Parathyroid adenoma (tissue), 2 donors: ENCODE measurements around the gene NOB1.
A peak's percentile ranks its signal among the peaks of the same experiment; 100 is the strongest.

Experiments used
- H2AFZ ChIP-seq: fragments of 300-600 bp; sonication (generic); one replicate; pipeline ENCODE4 v1.7.0; 2017; ENCODE audit warnings: antibody characterized with exemption, mild to moderate bottlenecking
- H3K27ac ChIP-seq: fragments of 300-600 bp; sonication (generic); one replicate; pipeline ENCODE4 v1.7.0; 2017
- H3K27me3 ChIP-seq: fragments of 300-600 bp; sonication (generic); one replicate; pipeline ENCODE4 v1.7.0; 2017; ENCODE audit warnings: low read length; ENCODE audit not compliant: control insufficient read depth, insufficient read depth
- H3K36me3 ChIP-seq: fragments of 300-600 bp; sonication (generic); one replicate; pipeline ENCODE4 v1.7.0; 2017; ENCODE audit warnings: low read length; ENCODE audit not compliant: control insufficient read depth, insufficient read depth
- H3K4me1 ChIP-seq: fragments of 300-600 bp; sonication (generic); one replicate; pipeline ENCODE4 v1.7.0; 2017; ENCODE audit warnings: control low read depth
- H3K4me2 ChIP-seq: fragments of 300-600 bp; sonication (generic); one replicate; pipeline ENCODE4 v1.7.0; 2017; ENCODE audit warnings: low read length
- H3K4me3 ChIP-seq: fragments of 300-600 bp; sonication (generic); one replicate; pipeline ENCODE4 v1.7.0; 2017; ENCODE audit warnings: low read depth, low read length
- H3K79me2 ChIP-seq: fragments of 300-600 bp; sonication (generic); one replicate; pipeline ENCODE4 v1.7.0; 2017; ENCODE audit warnings: control low read depth
- H3K9ac ChIP-seq: fragments of 300-600 bp; sonication (generic); one replicate; pipeline ENCODE4 v1.7.0; 2017; ENCODE audit warnings: mild to moderate bottlenecking
- H3K9me3 ChIP-seq: fragments of 300-600 bp; sonication (generic); one replicate; pipeline ENCODE4 v1.7.0; 2017; ENCODE audit warnings: low read length; ENCODE audit not compliant: control insufficient read depth
- CTCF ChIP-seq: fragments of 300-600 bp; sonication (generic); IDR thresholded peaks from one replicate; pipeline ENCODE4 v1.7.0; 2017; ENCODE audit warnings: antibody characterized with exemption, mild to moderate bottlenecking
- donor health status: primary hyperparathyroidism.

The NOB1 gene

GRCh38 chr16:69754143-69754468 is 620 bp downstream of the NOB1 start:
- H3K9me3 ChIP-seq: no peaks in the 10 kb centered on the region
- H3K36me3 ChIP-seq: no peaks in the 10 kb centered on the region
- peak overlapping the region; percentile 71 for H3K4me3 ChIP-seq
- no peaks in the 10 kb centered on the region for H3K4me1 ChIP-seq
- no peak for TF ChIP-seq CTCF
- no peak overlapping the region for H3K9ac ChIP-seq
- H2AFZ ChIP-seq: peak overlapping the region; percentile 92
- peak overlapping the region; percentile 84 for H3K4me2 ChIP-seq
- no peaks in the 10 kb centered on the region for H3K27me3 ChIP-seq
- H3K27ac ChIP-seq: peak overlapping the region; percentile 36
- peaks cover 11% of the 10 kb centered on the region for H3K79me2 ChIP-seq

- no peak overlapping the region for H3K27ac ChIP-seq
- no peaks in the 10 kb centered on the region for H3K36me3 ChIP-seq
- TF ChIP-seq CTCF: no peak
Measured at GRCh38 chr16:69748694-69749345, 5.9 kb downstream of the NOB1 start.

GRCh38 chr16:69747115-69747514 is 7.6 kb downstream of the NOB1 start:
- no peak overlapping the region for H2AFZ ChIP-seq
- no peaks in the 10 kb centered on the region for H3K79me2 ChIP-seq
- no peak overlapping the region for H3K4me2 ChIP-seq
- H3K9me3 ChIP-seq: no peaks in the 10 kb centered on the region
- H3K4me1 ChIP-seq: no peaks in the 10 kb centered on the region
- no peak overlapping the region for H3K9ac ChIP-seq
- TF ChIP-seq CTCF: no peak
- no peak overlapping the region for H3K27ac ChIP-seq
- no peak overlapping the region for H3K4me3 ChIP-seq
- no peaks in the 10 kb centered on the region for H3K36me3 ChIP-seq
- no peaks in the 10 kb centered on the region for H3K27me3 ChIP-seq

More at GRCh38 chr16:69748694-69749345, 5.9 kb downstream of the NOB1 start:
- no peaks in the 10 kb centered on the region for H3K9me3 ChIP-seq
- H3K79me2 ChIP-seq: peaks cover 2% of the 10 kb centered on the region
- no peak overlapping the region for H3K4me2 ChIP-seq
- H3K4me3 ChIP-seq: no peak overlapping the region
- H2AFZ ChIP-seq: no peak overlapping the region
- no peaks in the 10 kb centered on the region for H3K4me1 ChIP-seq
- H3K27me3 ChIP-seq: no peaks in the 10 kb centered on the region
- H3K9ac ChIP-seq: no peak overlapping the region

GRCh38 chr16:69745959-69746358 is 8.8 kb downstream of the NOB1 start:
- no peaks in the 10 kb centered on the region for H3K79me2 ChIP-seq
- no peak overlapping the region for H3K9ac ChIP-seq
- no peak overlapping the region for H3K4me3 ChIP-seq
- no peaks in the 10 kb centered on the region for H3K4me1 ChIP-seq
- no peaks in the 10 kb centered on the region for H3K36me3 ChIP-seq
- no peaks in the 10 kb centered on the region for H3K9me3 ChIP-seq
- H3K27me3 ChIP-seq: no peaks in the 10 kb centered on the region
- H3K27ac ChIP-seq: no peak overlapping the region
- no peak overlapping the region for H2AFZ ChIP-seq
- no peak overlapping the region for H3K4me2 ChIP-seq
- no peak for TF ChIP-seq CTCF

- no peaks in the 10 kb centered on the region for H3K79me2 ChIP-seq
- no peaks in the 10 kb centered on the region for H3K36me3 ChIP-seq
- H3K27me3 ChIP-seq: no peaks in the 10 kb centered on the region
- H3K27ac ChIP-seq: no peak overlapping the region
- H3K9me3 ChIP-seq: no peaks in the 10 kb centered on the region
- H3K4me3 ChIP-seq: no peak overlapping the region
- H2AFZ ChIP-seq: no peak overlapping the region
- no peak overlapping the region for H3K9ac ChIP-seq
- TF ChIP-seq CTCF: no peak
- H3K4me1 ChIP-seq: no peaks in the 10 kb centered on the region
- H3K4me2 ChIP-seq: no peak overlapping the region
Measured at GRCh38 chr16:69745232-69745612, 9.5 kb downstream of the NOB1 start.
